Upper lobe of right lung (tissue), 1 donor: ENCODE data around the gene HMGXB4. TPM values are rescaled to one million over a fixed set of nuclear protein-coding genes. Genes with fewer than 3 reads are reported as not detected.

ENCODE experiments used
- ATAC-seq: fragments of 200-7000 bp; cut with Tn5 transposase; one replicate; pipeline ENCODE4 v1.9.1; 2020; ENCODE audit warnings: mild to moderate bottlenecking, moderate library complexity
- DNase-seq: peaks from one replicate; pipeline ENCODE4 v3.0.0-alpha.2; 2020
- H3K27ac ChIP-seq: fragments of 200-600 bp; one replicate; pipeline ENCODE4 v1.8.0; 2022
- H3K27me3 ChIP-seq: fragments of 200-600 bp; one replicate; pipeline ENCODE4 v1.8.0; 2022; ENCODE audit warnings: mild to moderate bottlenecking
- H3K36me3 ChIP-seq: fragments of 200-600 bp; one replicate; pipeline ENCODE4 v1.8.0; 2022
- H3K4me1 ChIP-seq: fragments of 200-600 bp; one replicate; pipeline ENCODE4 v1.8.0; 2022
- H3K4me3 ChIP-seq: fragments of 200-600 bp; one replicate; pipeline ENCODE4 v1.8.0; 2022; ENCODE audit warnings: mild to moderate bottlenecking
- H3K9me3 ChIP-seq: fragments of 200-600 bp; one replicate; pipeline ENCODE4 v1.8.0; 2022
- intact Hi-C: fragments of 100-400 bp; cut with DNase I; formaldehyde crosslinking; loops from one replicate; pipeline ENCODE4 v1.11.0; 2022
- long read RNA-seq: library from polyadenylated mRNA; unstranded; transcript quantifications from one replicate; pipeline ENCODE4 v2.0.0, GENCODE V29; 2021
- total RNA-seq: library from RNA; stranded (reverse); fragmentation: NEBNext Ultra II Directional; extraction: Animal tissue kit (Norgen Biotek cat#: 25700); gene quantifications from one replicate; pipeline ENCODE4 v1.2.1, GENCODE V29; 2021
- TF ChIP-seq, protein P1 (sequence below): fragments of 200-600 bp; IDR thresholded peaks from one replicate; pipeline ENCODE4 v1.8.0; 2022; ENCODE audit warnings: antibody characterized with exemption
- donor health status: DM: no; HTN: yes; CAD: no; lungs with severe emphysema.

Gene HMGXB4, protein sequence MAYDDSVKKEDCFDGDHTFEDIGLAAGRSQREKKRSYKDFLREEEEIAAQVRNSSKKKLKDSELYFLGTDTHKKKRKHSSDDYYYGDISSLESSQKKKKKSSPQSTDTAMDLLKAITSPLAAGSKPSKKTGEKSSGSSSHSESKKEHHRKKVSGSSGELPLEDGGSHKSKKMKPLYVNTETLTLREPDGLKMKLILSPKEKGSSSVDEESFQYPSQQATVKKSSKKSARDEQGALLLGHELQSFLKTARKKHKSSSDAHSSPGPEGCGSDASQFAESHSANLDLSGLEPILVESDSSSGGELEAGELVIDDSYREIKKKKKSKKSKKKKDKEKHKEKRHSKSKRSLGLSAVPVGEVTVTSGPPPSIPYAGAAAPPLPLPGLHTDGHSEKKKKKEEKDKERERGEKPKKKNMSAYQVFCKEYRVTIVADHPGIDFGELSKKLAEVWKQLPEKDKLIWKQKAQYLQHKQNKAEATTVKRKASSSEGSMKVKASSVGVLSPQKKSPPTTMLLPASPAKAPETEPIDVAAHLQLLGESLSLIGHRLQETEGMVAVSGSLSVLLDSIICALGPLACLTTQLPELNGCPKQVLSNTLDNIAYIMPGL
- 17.5 TPM for total RNA-seq
- long read RNA-seq, full-length matches to known transcripts: 5 of 20 reads
- long read RNA-seq, partial matches to known transcripts: 5 of 20 reads
- long read RNA-seq, other reads (novel, unspliced or antisense): 10 of 20 reads

DNA sequence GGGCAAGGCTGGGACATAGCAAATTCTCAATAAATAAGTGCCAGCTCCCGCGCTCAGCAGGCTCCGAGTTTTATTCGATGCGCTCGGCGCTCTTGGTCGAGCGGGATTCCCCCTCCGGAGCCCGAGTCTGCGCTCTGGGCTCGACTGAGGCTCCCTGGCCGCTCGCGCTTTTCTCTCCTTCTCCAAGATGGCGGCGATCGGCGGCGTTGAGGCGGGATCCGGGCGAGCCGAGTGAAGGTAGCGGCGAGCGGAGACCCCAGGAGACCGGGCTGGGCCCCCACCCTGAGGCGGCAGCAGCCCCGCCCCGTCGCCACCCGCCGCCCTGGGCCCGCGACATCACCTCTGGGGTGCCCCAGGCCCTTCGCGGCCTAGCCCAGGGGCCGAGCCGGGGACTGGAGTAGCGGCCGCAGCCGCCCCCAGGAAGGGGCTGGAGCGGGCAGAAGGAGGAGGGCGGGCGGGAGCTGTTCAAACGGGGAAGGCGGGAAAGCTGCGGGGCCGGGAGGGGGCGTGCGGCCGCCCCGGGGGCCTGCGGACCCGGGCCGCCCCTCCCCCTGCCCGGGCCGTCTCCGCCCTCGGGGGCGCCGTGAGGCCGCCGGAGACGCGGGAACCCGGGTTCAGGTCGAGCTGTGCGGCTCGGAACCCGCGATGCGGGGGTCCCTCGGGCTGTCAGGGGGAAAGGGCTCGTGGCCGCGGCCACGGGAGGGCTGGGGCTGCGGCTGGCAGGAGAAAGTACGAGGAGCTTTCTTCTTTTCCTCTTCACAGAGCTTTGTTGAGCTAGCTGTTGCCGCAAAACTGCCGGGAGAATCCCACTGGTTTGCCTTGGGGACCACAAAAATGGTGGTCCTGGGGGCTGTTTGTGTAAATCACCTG lies at the start of gene HMGXB4:
TSS of gene HMGXB4 (plus strand) at position 173 of the 870 bp plus-strand sequence. CDS start 4,898 bp downstream, outside the sequence.
- ATAC-seq (peak; percentile 99), DNase-seq (peak; percentile 95)
- TF ChIP-seq, protein P1, sequence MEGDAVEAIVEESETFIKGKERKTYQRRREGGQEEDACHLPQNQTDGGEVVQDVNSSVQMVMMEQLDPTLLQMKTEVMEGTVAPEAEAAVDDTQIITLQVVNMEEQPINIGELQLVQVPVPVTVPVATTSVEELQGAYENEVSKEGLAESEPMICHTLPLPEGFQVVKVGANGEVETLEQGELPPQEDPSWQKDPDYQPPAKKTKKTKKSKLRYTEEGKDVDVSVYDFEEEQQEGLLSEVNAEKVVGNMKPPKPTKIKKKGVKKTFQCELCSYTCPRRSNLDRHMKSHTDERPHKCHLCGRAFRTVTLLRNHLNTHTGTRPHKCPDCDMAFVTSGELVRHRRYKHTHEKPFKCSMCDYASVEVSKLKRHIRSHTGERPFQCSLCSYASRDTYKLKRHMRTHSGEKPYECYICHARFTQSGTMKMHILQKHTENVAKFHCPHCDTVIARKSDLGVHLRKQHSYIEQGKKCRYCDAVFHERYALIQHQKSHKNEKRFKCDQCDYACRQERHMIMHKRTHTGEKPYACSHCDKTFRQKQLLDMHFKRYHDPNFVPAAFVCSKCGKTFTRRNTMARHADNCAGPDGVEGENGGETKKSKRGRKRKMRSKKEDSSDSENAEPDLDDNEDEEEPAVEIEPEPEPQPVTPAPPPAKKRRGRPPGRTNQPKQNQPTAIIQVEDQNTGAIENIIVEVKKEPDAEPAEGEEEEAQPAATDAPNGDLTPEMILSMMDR: peak; percentile 20

DNA sequence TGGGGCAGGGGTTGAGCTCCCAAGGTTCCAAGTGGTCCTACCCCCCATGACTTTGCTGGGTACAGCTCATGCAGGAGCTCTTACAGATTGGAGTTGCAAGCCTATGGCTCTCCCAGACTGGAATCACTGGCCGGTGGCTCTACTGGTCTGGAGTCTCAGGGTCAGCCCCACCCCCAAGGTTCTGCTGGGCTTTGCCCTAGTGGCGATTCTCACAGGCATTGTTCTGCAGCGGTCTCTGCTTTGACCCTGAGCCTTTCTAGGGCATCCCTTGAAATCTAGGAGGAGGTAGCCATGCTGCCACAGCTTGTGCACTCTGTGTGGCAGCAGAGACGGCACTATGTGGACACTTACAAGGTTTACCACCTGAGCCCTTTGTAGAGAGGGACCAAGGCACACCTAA lies 49.3 kb upstream of the HMGXB4 start:
- ATAC-seq (no peak), DNase-seq (no peak)
- intact Hi-C loops: no loop called here

More for the DNA sequence above, at the start of gene HMGXB4:
- Histone ChIP-seq H3K36me3 (peaks cover 6% of the 10 kb centered on the region), H3K27me3 (no peaks in the 10 kb centered on the region), H3K27ac (peak within 1 kb of the TSS; percentile 99), H3K4me1 (peaks cover 10% of the 10 kb centered on the region), H3K9me3 (no peaks in the 10 kb centered on the region), H3K4me3 (peak within 1 kb of the TSS; percentile 87)
- intact Hi-C loops: no loop called here

DNA sequence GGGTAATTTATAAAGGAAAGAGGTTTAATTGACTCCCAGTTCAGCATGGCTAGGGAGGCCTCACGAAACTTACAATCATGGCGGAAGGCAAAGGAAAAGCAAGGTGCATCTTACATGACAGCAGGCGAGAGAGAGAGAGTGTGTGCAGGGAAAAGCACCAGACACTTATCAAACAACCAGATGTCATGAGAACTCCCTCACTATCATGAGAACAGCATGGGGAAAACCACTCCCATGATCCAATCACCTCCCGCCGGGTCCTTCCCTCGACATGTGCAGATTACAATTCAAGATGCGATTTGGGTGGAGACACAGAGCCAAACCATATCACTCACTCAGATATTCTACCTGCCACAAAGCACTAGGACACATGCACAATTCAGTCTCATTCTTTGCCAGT lies 48.1 kb upstream of the HMGXB4 start:
- TF ChIP-seq, protein P1: no peak
- Histone ChIP-seq H3K36me3 (no peaks in the 10 kb centered on the region), H3K4me3 (no peak overlapping the region), H3K9me3 (no peaks in the 10 kb centered on the region), H3K27ac (no peak overlapping the region), H3K4me1 (no peaks in the 10 kb centered on the region), H3K27me3 (peaks cover 25% of the 10 kb centered on the region)
- intact Hi-C loops: no loop called here
- ATAC-seq (no peak), DNase-seq (no peak)

More for the DNA sequence above, 49.3 kb upstream of the HMGXB4 start:
- TF ChIP-seq, protein P1: no peak
- Histone ChIP-seq H3K27ac (no peak overlapping the region), H3K9me3 (no peaks in the 10 kb centered on the region), H3K4me3 (no peak overlapping the region), H3K4me1 (no peaks in the 10 kb centered on the region), H3K36me3 (no peaks in the 10 kb centered on the region), H3K27me3 (peaks cover 25% of the 10 kb centered on the region)

DNA sequence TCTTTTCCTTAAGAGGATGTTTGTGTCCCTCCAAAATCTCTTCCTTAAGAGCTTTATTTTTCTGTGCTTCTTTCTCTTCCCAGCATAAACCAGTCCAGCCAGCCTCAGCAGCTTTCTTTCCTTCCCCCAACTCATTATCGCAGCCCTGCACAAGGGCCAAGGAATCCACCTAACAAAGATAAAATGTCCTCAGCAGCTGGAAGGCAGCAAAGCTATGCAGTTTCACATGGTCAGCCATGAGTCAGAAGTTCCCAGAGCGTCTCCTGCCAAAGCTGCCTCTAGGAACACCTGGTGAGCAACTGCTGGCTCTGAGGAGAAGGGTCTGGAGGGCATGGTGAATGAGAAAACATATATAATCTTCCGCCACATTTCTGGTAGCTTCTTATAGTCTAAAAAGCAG lies 45.3 kb upstream of the HMGXB4 start:
- Histone ChIP-seq H3K36me3 (no peaks in the 10 kb centered on the region), H3K9me3 (no peaks in the 10 kb centered on the region), H3K4me1 (no peaks in the 10 kb centered on the region), H3K27me3 (peaks cover 23% of the 10 kb centered on the region), H3K27ac (no peak overlapping the region), H3K4me3 (no peak overlapping the region)
- TF ChIP-seq, protein P1: no peak
- ATAC-seq (peak; percentile 49), DNase-seq (no peak)
- intact Hi-C loops: no loop called here

DNA sequence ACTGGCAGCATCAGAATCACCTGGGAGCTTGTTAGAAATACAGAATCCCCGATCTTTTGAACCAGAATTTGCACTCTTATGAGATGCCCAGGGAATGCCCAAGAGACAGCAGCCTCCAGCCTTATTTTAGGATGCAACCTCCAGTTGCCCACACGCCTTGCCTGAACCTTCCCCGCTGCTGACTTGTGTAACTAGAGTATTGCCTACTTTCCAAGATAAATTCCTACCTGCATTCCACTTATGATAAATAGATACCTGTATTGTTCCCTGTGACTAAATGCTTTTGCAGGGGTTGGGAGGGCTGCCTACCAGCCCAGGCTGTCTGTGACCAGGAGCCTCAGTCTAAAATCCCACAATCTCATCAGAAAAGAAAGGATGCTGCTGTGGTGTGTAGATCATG lies 44.3 kb upstream of the HMGXB4 start:
- no peak overlapping the region for H3K27ac ChIP-seq
- no peaks in the 10 kb centered on the region for H3K36me3 ChIP-seq
- ATAC-seq (no peak), DNase-seq (no peak)
- H3K9me3 ChIP-seq: no peaks in the 10 kb centered on the region
- intact Hi-C loops: no loop called here
- H3K4me3 ChIP-seq: no peak overlapping the region
- H3K4me1 ChIP-seq: no peaks in the 10 kb centered on the region
- H3K27me3 ChIP-seq: peaks cover 14% of the 10 kb centered on the region
- TF ChIP-seq, protein P1: no peak
